B cell (primary cell): ENCODE results near the gene PSAPL1. TPM values are rescaled to one million over a fixed set of nuclear protein-coding genes. Genes with fewer than 3 reads are reported as not detected.

Source experiments
- ATAC-seq: fragments of 200-7000 bp; cut with Tn5 transposase; one replicate; pipeline ENCODE4 v1.10.0; 2021; ENCODE audit warnings: low read depth, mild to moderate bottlenecking, moderate number of reproducible peaks, moderate library complexity
- CTCF ChIA-PET: fragments of 350-600 bp; sonication (Branson Sonifier 250); formaldehyde crosslinking; loops from one replicate; lab custom pipeline; 2021; ENCODE audit warnings: antibody characterized with exemption, inconsistent platforms; lab: Charles Lee
- POLR2A ChIA-PET: fragments of 350-600 bp; sonication (Branson Sonifier 250); formaldehyde crosslinking; loops from one replicate; lab custom pipeline; 2021; ENCODE audit warnings: antibody characterized with exemption; lab: Charles Lee
- DNase-seq: peaks from one replicate; pipeline ENCODE4 v3.0.0; 2013
- H2AFZ ChIP-seq: 2 replicates; pipeline ENCODE4 v1.6.1; 2012; ENCODE audit warnings: mild to moderate bottlenecking, low read depth, low read length; ENCODE audit not compliant: insufficient read depth, poor library complexity, severe bottlenecking
- H3K27ac ChIP-seq, 2 donors: 1 replicate in 1 of 2; 2 replicates in 1 of 2; pipeline ENCODE4 v1.5.1; 2012 to 2013; ENCODE audit warnings: low read length in 2 of 2, mild to moderate bottlenecking in 2 of 2, moderate library complexity in 1 of 2
- H3K27me3 ChIP-seq, 4 experiments: fragments of 200-600 bp in 1 of 4; sonication (generic) in 1 of 4; replicated peaks in 1 of 4; 1 replicate in 2 of 4; 2 replicates in 2 of 4; pipeline versions ENCODE4 v1.6.1 to v1.7.0; 2013 to 2016; ENCODE audit warnings: low read length in 3 of 4, mild to moderate bottlenecking in 2 of 4, mixed read lengths in 1 of 4, moderate library complexity in 1 of 4; ENCODE audit not compliant: insufficient read depth in 4 of 4, control insufficient read depth in 3 of 4; ENCODE audit errors: control extremely low read depth in 1 of 4
- H3K36me3 ChIP-seq, 2 experiments: replicated peaks in 1 of 2; 1 replicate in 1 of 2; 2 replicates in 1 of 2; pipeline versions ENCODE4 v1.6.1 to v1.7.1; 2013; ENCODE audit warnings: low read length in 1 of 2; ENCODE audit not compliant: insufficient read depth in 2 of 2, control insufficient read depth in 1 of 2; ENCODE audit errors: control extremely low read depth in 1 of 2, extremely low read depth in 1 of 2
- H3K4me1 ChIP-seq, 2 donors: fragments of 200-600 bp in 1 of 2; sonication (generic) in 1 of 2; 1 replicate in 1 of 2; 2 replicates in 1 of 2; pipeline versions ENCODE4 v1.5.1 to v1.6.1; 2013 to 2017; ENCODE audit warnings: low read length in 2 of 2; ENCODE audit not compliant: control insufficient read depth in 2 of 2, insufficient read depth in 2 of 2
- H3K4me2 ChIP-seq: replicated peaks from 2 replicates; pipeline ENCODE3; 2012; ENCODE audit warnings: mild to moderate bottlenecking, low read depth, low read length; ENCODE audit not compliant: poor library complexity, severe bottlenecking
- H3K4me3 ChIP-seq, 5 experiments: fragments of 200-600 bp in 1 of 5; sonication (generic) in 1 of 5; 1 replicate in 3 of 5; 2 replicates in 2 of 5; pipeline versions ENCODE4 v1.5.1 to v1.7.0; 2011 to 2016; ENCODE audit warnings: low read length in 4 of 5, mild to moderate bottlenecking in 4 of 5, low read depth in 2 of 5, control low read depth in 1 of 5, moderate library complexity in 1 of 5; ENCODE audit not compliant: insufficient read depth in 1 of 5; ENCODE audit errors: control extremely low read depth in 1 of 5, extremely low read depth in 1 of 5
- H3K79me2 ChIP-seq: fragments of 200-600 bp; sonication (generic); one replicate; pipeline ENCODE4 v1.6.0; 2016; ENCODE audit warnings: low read length; ENCODE audit not compliant: control insufficient read depth, insufficient read depth
- H3K9ac ChIP-seq: fragments of 200-600 bp; sonication (generic); 2 replicates; pipeline ENCODE4 v1.6.1; 2017; ENCODE audit warnings: mild to moderate bottlenecking, low read length, moderate library complexity
- H3K9me3 ChIP-seq, 3 donors: one replicate each; pipeline versions ENCODE4 v1.6.1 to v1.7.1; 2013; ENCODE audit warnings: low read length in 2 of 3; ENCODE audit not compliant: control insufficient read depth in 2 of 3, insufficient read depth in 1 of 3; ENCODE audit errors: control extremely low read depth in 1 of 3
- H4K20me1 ChIP-seq: 2 replicates; pipeline ENCODE4 v1.6.0; 2012; ENCODE audit warnings: mild to moderate bottlenecking, low read length; ENCODE audit not compliant: insufficient read depth, control insufficient read depth, poor library complexity, severe bottlenecking
- H3K27ac Mint-ChIP-seq: one replicate; pipeline ENCODE4 v1.8.0; 2021; ENCODE audit warnings: mixed read lengths
- H3K27me3 Mint-ChIP-seq: one replicate; pipeline ENCODE4 v1.8.0; 2021; ENCODE audit warnings: mixed read lengths
- H3K4me1 Mint-ChIP-seq: one replicate; pipeline ENCODE4 v1.8.0; 2021; ENCODE audit warnings: mixed read lengths
- H3K4me3 Mint-ChIP-seq: one replicate; pipeline ENCODE4 v1.8.0; 2021; ENCODE audit warnings: mixed read lengths
- H3K9me3 Mint-ChIP-seq: one replicate; pipeline ENCODE4 v1.8.0; 2022; ENCODE audit warnings: mixed read lengths; ENCODE audit not compliant: insufficient read depth
- CTCF ChIP-seq: fragments of 200-600 bp; IDR thresholded peaks from one replicate; pipeline ENCODE4 v1.8.0; 2022; ENCODE audit warnings: antibody characterized with exemption, mild to moderate bottlenecking
- EZH2 ChIP-seq: IDR thresholded peaks from 2 replicates; pipeline ENCODE4 v1.6.1; 2012; ENCODE audit warnings: borderline replicate concordance, low read depth, mild to moderate bottlenecking, moderate library complexity, low read length; ENCODE audit not compliant: insufficient read depth, poor library complexity, severe bottlenecking
- WGBS: methylation state at CpG from one replicate; pipeline ENCODE4 v1.1.5; 2013; ENCODE audit warnings: missing lambda C conversion rate; ENCODE audit not compliant: insufficient coverage; 5-methylcytosine and 5-hydroxymethylcytosine counted together
- intact Hi-C: fragments of 100-400 bp; cut with micrococcal nuclease; formaldehyde crosslinking; loops from one replicate; pipeline ENCODE4 v1.10.0; 2022
- polyA plus RNA-seq: library from polyadenylated mRNA; depleted of rRNA; stranded (reverse); fragments of >200 nt; gene quantifications from 2 replicates; pipeline ENCODE4 v1.2.3, GENCODE V29; 2012
- total RNA-seq, 2 donors: library from RNA; stranded (reverse); fragments of 120-200 nt in 1 of 2; gene quantifications; 1 replicate in 1 of 2; 2 replicates in 1 of 2; pipeline versions ENCODE4 v1.2.3 to v1.2.4, GENCODE V29; 2013 to 2022

Gene PSAPL1
- total and polyA plus RNA-seq, 2 donors (not counting 1 experiment from before 2014, with no cell fraction given): not detected

DNA sequence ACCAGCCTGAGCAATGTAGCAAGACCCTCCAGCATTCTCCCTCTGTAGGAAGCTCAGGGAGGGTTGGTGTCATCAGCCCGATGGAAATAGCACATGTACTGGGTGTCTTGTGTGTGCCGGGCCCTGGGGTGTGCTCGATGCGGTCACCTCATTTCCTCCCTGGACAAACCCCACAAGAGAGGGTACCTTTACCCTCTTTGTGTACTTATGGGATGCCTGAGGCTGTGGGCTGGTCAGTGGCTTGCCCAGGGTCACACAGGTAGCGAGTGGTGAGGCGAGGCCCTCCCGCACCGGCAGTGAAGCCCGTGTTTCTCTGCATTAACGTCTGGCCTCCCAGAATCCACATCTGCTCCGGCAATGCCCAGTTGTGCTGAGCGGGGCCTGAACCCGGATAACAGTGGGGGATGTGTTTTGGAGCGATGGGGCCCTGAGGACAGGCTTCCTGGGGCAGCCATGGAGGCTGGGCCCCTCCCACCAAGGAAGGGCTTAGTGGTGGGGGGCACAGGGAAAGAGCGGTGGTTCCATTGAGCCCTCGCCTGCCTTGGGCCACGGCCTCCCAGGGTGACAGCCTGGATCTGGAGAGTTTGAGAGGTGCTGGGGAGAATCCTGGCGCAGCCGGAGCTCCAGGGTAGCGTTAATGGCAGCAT, 8.1 kb downstream of the PSAPL1 start:
- DNase-seq: no peak

More for the DNA sequence above, 8.1 kb downstream of the PSAPL1 start:
- no peak overlapping the region for H3K27ac Mint-ChIP-seq
- H3K4me3 Mint-ChIP-seq: no peak overlapping the region
- Histone ChIP-seq H3K27me3 (no peaks in the 10 kb centered on the region), H3K4me1 (no peaks in the 10 kb centered on the region), H3K4me2 (no peak overlapping the region), H3K79me2 (no peaks in the 10 kb centered on the region), H3K9me3 (no peaks in the 10 kb centered on the region), H3K36me3 (no peaks in the 10 kb centered on the region), H2AFZ (no peak overlapping the region), H3K4me3 (no peak overlapping the region), H3K27ac (no peak overlapping the region), H4K20me1 (no peaks in the 10 kb centered on the region), H3K9ac (no peak overlapping the region)
- intact Hi-C loops: no loop called here
- no peak for ATAC-seq
- no peaks in the 10 kb centered on the region for H3K4me1 Mint-ChIP-seq
- H3K27me3 Mint-ChIP-seq: no peaks in the 10 kb centered on the region
- CTCF ChIA-PET: no interaction called here
- no peak for TF ChIP-seq EZH2
- no peak for TF ChIP-seq CTCF
- POLR2A ChIA-PET: no interaction called here
- H3K9me3 Mint-ChIP-seq: no peaks in the 10 kb centered on the region
- WGBS: 90% methylated on average over 16 of the region's 20 CpGs
